ENCODE data around the gene XAF1. TPM values are rescaled to one million over a fixed set of nuclear protein-coding genes. Genes with fewer than 3 reads are reported as not detected.
A peak's percentile ranks its signal among the peaks of the same experiment; 100 is the strongest.

The XAF1 gene
- total RNA-seq, result 10 to 100 TPM; 19.1 to 31.1 TPM

- peak; percentile 55 to 64 for ATAC-seq (replicated peaks in 1 of 2)
- Mint-ChIP-seq H3K36me3 (ENCODE audit: insufficient read depth in 2 of 2) (peaks cover 4 to 5% of the 10 kb centered on the region in 2 donors), H3K4me1 (ENCODE audit: low read depth) (peaks cover 60% of the 10 kb centered on the region)
Measured at GRCh38 chr17:6755731-6756184, at the start of gene XAF1. TSS of gene XAF1 (plus strand) at chr17:6756046. CDS start at chr17:6756079, 33 bp downstream.

GRCh38 chr17:6706499-6706898 is 49.3 kb upstream of the XAF1 start:
- no peak overlapping the region for H3K4me3 Mint-ChIP-seq
- no peaks in the 10 kb centered on the region for H3K36me3 Mint-ChIP-seq (ENCODE audit: insufficient read depth in 2 of 2)
- DNase-seq (no peak), ATAC-seq (replicated peaks in 1 of 2) (no peak)
- no peak overlapping the region for H3K27ac Mint-ChIP-seq
- peaks cover 25% of the 10 kb centered on the region for H3K27me3 Mint-ChIP-seq (ENCODE audit: low read depth)
- no peaks in the 10 kb centered on the region for H3K9me3 Mint-ChIP-seq
- H3K4me1 Mint-ChIP-seq (ENCODE audit: low read depth), result no peaks in the 10 kb centered on the region

More at GRCh38 chr17:6755731-6756184, at the start of gene XAF1:
- Mint-ChIP-seq H3K27me3 (ENCODE audit: low read depth) (no peaks in the 10 kb centered on the region), H3K4me3 (peak within 1 kb of the TSS; percentile 85 to 88), H3K9me3 (no peaks in the 10 kb centered on the region), H3K27ac (peak within 1 kb of the TSS; percentile 77)
- peak; percentile 38 to 47 for DNase-seq

- Mint-ChIP-seq H3K9me3 (no peaks in the 10 kb centered on the region), H3K36me3 (ENCODE audit: insufficient read depth in 2 of 2) (no peaks in the 10 kb centered on the region), H3K4me1 (ENCODE audit: low read depth) (no peaks in the 10 kb centered on the region), H3K27ac (no peak overlapping the region), H3K4me3 (no peak overlapping the region), H3K27me3 (ENCODE audit: low read depth) (peaks cover 30% of the 10 kb centered on the region)
- no peak for ATAC-seq (replicated peaks in 1 of 2)
- DNase-seq, result no peak
Measured at GRCh38 chr17:6706996-6707395, 48.9 kb upstream of the XAF1 start.

- peaks cover 42% of the 10 kb centered on the region for H3K27me3 Mint-ChIP-seq (ENCODE audit: low read depth)
- no peak overlapping the region for H3K27ac Mint-ChIP-seq
- H3K4me3 Mint-ChIP-seq, result no peak overlapping the region
- DNase-seq (no peak), ATAC-seq (replicated peaks in 1 of 2) (no peak)
- H3K4me1 Mint-ChIP-seq (ENCODE audit: low read depth), result peaks cover 4% of the 10 kb centered on the region
- peaks cover 0 to 2% of the 10 kb centered on the region in 2 donors for H3K36me3 Mint-ChIP-seq (ENCODE audit: insufficient read depth in 2 of 2)
- no peaks in the 10 kb centered on the region for H3K9me3 Mint-ChIP-seq
Measured at GRCh38 chr17:6708357-6708961, 47.4 kb upstream of the XAF1 start.

GRCh38 chr17:6710317-6710716 is 45.5 kb upstream of the XAF1 start:
- H3K4me3 Mint-ChIP-seq, result no peak overlapping the region

GRCh38 chr17:6711081-6711674 is 44.7 kb upstream of the XAF1 start:
- H3K4me1 Mint-ChIP-seq (ENCODE audit: low read depth), result peaks cover 14% of the 10 kb centered on the region
- peaks cover 0 to 3% of the 10 kb centered on the region in 2 donors for H3K9me3 Mint-ChIP-seq
- H3K36me3 Mint-ChIP-seq (ENCODE audit: insufficient read depth in 2 of 2), result peaks cover 3 to 5% of the 10 kb centered on the region in 2 donors
- H3K27ac Mint-ChIP-seq, result no peak overlapping the region
- no peak overlapping the region for H3K4me3 Mint-ChIP-seq
- ATAC-seq (replicated peaks in 1 of 2) (no peak), DNase-seq (no peak)
- peaks cover 62% of the 10 kb centered on the region for H3K27me3 Mint-ChIP-seq (ENCODE audit: low read depth)

More at GRCh38 chr17:6710317-6710716, 45.5 kb upstream of the XAF1 start:
- ATAC-seq (replicated peaks in 1 of 2) (no peak), DNase-seq (no peak)
- peaks cover 14% of the 10 kb centered on the region for H3K4me1 Mint-ChIP-seq (ENCODE audit: low read depth)
- H3K9me3 Mint-ChIP-seq, result no peaks in the 10 kb centered on the region
- peaks cover 53% of the 10 kb centered on the region for H3K27me3 Mint-ChIP-seq (ENCODE audit: low read depth)
- H3K36me3 Mint-ChIP-seq (ENCODE audit: insufficient read depth in 2 of 2), result peaks cover 2% of the 10 kb centered on the region in 2 donors
- no peak overlapping the region for H3K27ac Mint-ChIP-seq

- DNase-seq (no peak), ATAC-seq (replicated peaks in 1 of 2) (no peak)
- peaks cover 0 to 3% of the 10 kb centered on the region in 2 donors for H3K9me3 Mint-ChIP-seq
- H3K4me1 Mint-ChIP-seq (ENCODE audit: low read depth), result peaks cover 14% of the 10 kb centered on the region
- no peak overlapping the region for H3K27ac Mint-ChIP-seq
- no peak overlapping the region for H3K4me3 Mint-ChIP-seq
- peaks cover 67% of the 10 kb centered on the region for H3K27me3 Mint-ChIP-seq (ENCODE audit: low read depth)
- H3K36me3 Mint-ChIP-seq (ENCODE audit: insufficient read depth in 2 of 2), result peaks cover 4 to 5% of the 10 kb centered on the region in 2 donors
Measured at GRCh38 chr17:6711681-6712057, 44.2 kb upstream of the XAF1 start.

GRCh38 chr17:6712058-6712853 is 43.6 kb upstream of the XAF1 start:
- peaks cover 69% of the 10 kb centered on the region for H3K27me3 Mint-ChIP-seq (ENCODE audit: low read depth)
- H3K4me3 Mint-ChIP-seq, result peak overlapping the region; percentile 57 to 81
- peaks cover 0 to 3% of the 10 kb centered on the region in 2 donors for H3K9me3 Mint-ChIP-seq
- DNase-seq (no peak), ATAC-seq (replicated peaks in 1 of 2) (no peak)
- no peak overlapping the region for H3K27ac Mint-ChIP-seq
- H3K4me1 Mint-ChIP-seq (ENCODE audit: low read depth), result peaks cover 14% of the 10 kb centered on the region
- H3K36me3 Mint-ChIP-seq (ENCODE audit: insufficient read depth in 2 of 2), result peaks cover 4 to 5% of the 10 kb centered on the region in 2 donors

GRCh38 chr17:6712854-6713129 is 43.1 kb upstream of the XAF1 start:
- H3K36me3 Mint-ChIP-seq (ENCODE audit: insufficient read depth in 2 of 2), result peaks cover 4 to 5% of the 10 kb centered on the region in 2 donors
- no peak overlapping the region for H3K27ac Mint-ChIP-seq
- ATAC-seq (replicated peaks in 1 of 2), result no peak
- no peak for DNase-seq
- H3K27me3 Mint-ChIP-seq (ENCODE audit: low read depth), result peaks cover 74% of the 10 kb centered on the region
- peak overlapping the region; percentile 68 to 81 for H3K4me3 Mint-ChIP-seq
- peaks cover 0 to 3% of the 10 kb centered on the region in 2 donors for H3K9me3 Mint-ChIP-seq
- peaks cover 14% of the 10 kb centered on the region for H3K4me1 Mint-ChIP-seq (ENCODE audit: low read depth)

- DNase-seq, result peak; percentile 25 to 43
- Mint-ChIP-seq H3K36me3 (ENCODE audit: insufficient read depth in 2 of 2) (peaks cover 4 to 5% of the 10 kb centered on the region in 2 donors), H3K4me1 (ENCODE audit: low read depth) (peaks cover 14% of the 10 kb centered on the region), H3K9me3 (peaks cover 0 to 3% of the 10 kb centered on the region in 2 donors), H3K4me3 (peak within 1 kb of the TSS; percentile 68 to 81), H3K27ac (no peak within 1 kb of the TSS), H3K27me3 (ENCODE audit: low read depth) (peaks cover 74% of the 10 kb centered on the region)
- peak; percentile 64 to 84 for ATAC-seq (replicated peaks in 1 of 2)
Measured at GRCh38 chr17:6713130-6713917, 42.5 kb upstream of the XAF1 start, which contains the start of gene SLC13A5. TSS of gene SLC13A5 (minus strand) at chr17:6713369. CDS start at chr17:6713333, 36 bp downstream.

- no peak overlapping the region for H3K27ac Mint-ChIP-seq
- peaks cover 72% of the 10 kb centered on the region for H3K27me3 Mint-ChIP-seq (ENCODE audit: low read depth)
Measured at GRCh38 chr17:6713918-6714271, 42.0 kb upstream of the XAF1 start.

GRCh38 chr17:6714315-6714874 is 41.5 kb upstream of the XAF1 start:
- Mint-ChIP-seq H3K36me3 (ENCODE audit: insufficient read depth in 2 of 2) (peaks cover 4 to 5% of the 10 kb centered on the region in 2 donors), H3K27me3 (ENCODE audit: low read depth) (peaks cover 69% of the 10 kb centered on the region), H3K4me3 (peak overlapping the region; percentile 33 to 72), H3K9me3 (peaks cover 0 to 3% of the 10 kb centered on the region in 2 donors), H3K27ac (no peak overlapping the region), H3K4me1 (ENCODE audit: low read depth) (peaks cover 14% of the 10 kb centered on the region)
- no peak for DNase-seq
- no peak for ATAC-seq (replicated peaks in 1 of 2)

More at GRCh38 chr17:6713918-6714271, 42.0 kb upstream of the XAF1 start:
- Mint-ChIP-seq H3K36me3 (ENCODE audit: insufficient read depth in 2 of 2) (peaks cover 4 to 5% of the 10 kb centered on the region in 2 donors), H3K4me1 (ENCODE audit: low read depth) (peaks cover 14% of the 10 kb centered on the region), H3K4me3 (peak overlapping the region; percentile 33 to 72), H3K9me3 (peaks cover 0 to 3% of the 10 kb centered on the region in 2 donors)
- no peak for DNase-seq
- no peak for ATAC-seq (replicated peaks in 1 of 2)

All from activated T-cell treated with anti-CD3 and anti-CD28 coated beads, Interleukin-2, amount 50 U/mL, for 72 hours (primary cell).